Measurements from ENCODE around the gene SFMBT2.
"Not testable (repeated sequence)": the region's sequence is repeated elsewhere in the genome, so short reads cannot be mapped to it uniquely, and the experiment has no call there.

SFMBT2 gene

GRCh38 chr10:7195118-7195517, 215.7 kb downstream of the SFMBT2 start:
- H3K4me3 ChIP-seq (ENCODE audit: low read depth, low read length), result no peak overlapping the region
- TF ChIP-seq CTCF (IDR thresholded peaks at IDR 0.05; ENCODE audit: control insufficient read depth, extremely low read depth, insufficient read depth), result no peak
- DNase-seq (ENCODE audit: low read depth), result no peak

GRCh38 chr10:7194571-7194970, 216.3 kb downstream of the SFMBT2 start:
- no peak for DNase-seq (ENCODE audit: low read depth)
- no peak overlapping the region for H3K4me3 ChIP-seq (ENCODE audit: low read depth, low read length)
- no peak for TF ChIP-seq CTCF (IDR thresholded peaks at IDR 0.05; ENCODE audit: control insufficient read depth, extremely low read depth, insufficient read depth)

- no peak overlapping the region for H3K4me3 ChIP-seq (ENCODE audit: low read depth, low read length)
- TF ChIP-seq CTCF (IDR thresholded peaks at IDR 0.05; ENCODE audit: control insufficient read depth, extremely low read depth, insufficient read depth), result no peak
Observed at GRCh38 chr10:7193369-7193768, 217.5 kb downstream of the SFMBT2 start.

GRCh38 chr10:7192831-7193361, 217.9 kb downstream of the SFMBT2 start:
- no peak for DNase-seq (ENCODE audit: low read depth)
- no peak for TF ChIP-seq CTCF (IDR thresholded peaks at IDR 0.05; ENCODE audit: control insufficient read depth, extremely low read depth, insufficient read depth)
- H3K4me3 ChIP-seq (ENCODE audit: low read depth, low read length), result no peak overlapping the region

More at GRCh38 chr10:7193369-7193768, 217.5 kb downstream of the SFMBT2 start:
- DNase-seq (ENCODE audit: low read depth), result no peak

GRCh38 chr10:7192061-7192460, 218.8 kb downstream of the SFMBT2 start:
- no peak for DNase-seq (ENCODE audit: low read depth)
- TF ChIP-seq CTCF (IDR thresholded peaks at IDR 0.05; ENCODE audit: control insufficient read depth, extremely low read depth, insufficient read depth), result no peak
- no peak overlapping the region for H3K4me3 ChIP-seq (ENCODE audit: low read depth, low read length)

GRCh38 chr10:7190772-7191171, 220.1 kb downstream of the SFMBT2 start:
- not testable (repeated sequence) for H3K4me3 ChIP-seq (ENCODE audit: low read depth, low read length); DNase-seq (ENCODE audit: low read depth)

GRCh38 chr10:7189909-7190308, 220.9 kb downstream of the SFMBT2 start:
- DNase-seq (ENCODE audit: low read depth), result no peak
- no peak for TF ChIP-seq CTCF (IDR thresholded peaks at IDR 0.05; ENCODE audit: control insufficient read depth, extremely low read depth, insufficient read depth)
- no peak overlapping the region for H3K4me3 ChIP-seq (ENCODE audit: low read depth, low read length)

Data from LNCaP clone FGC (cell line).